HL-60/S4 treated with retinoic acid at 250 ng/mL for 4 days and 3 days (cell line): ENCODE data around the gene CPNE8.

Source experiments
- in situ Hi-C: fragments of 300-500 bp; cut with MboI; formaldehyde crosslinking; loops from 2 replicates; pipeline ENCODE4 v1.7.0; 2022; ENCODE audit warnings: low sequenced_read_pairs

CPNE8 gene

DNA sequence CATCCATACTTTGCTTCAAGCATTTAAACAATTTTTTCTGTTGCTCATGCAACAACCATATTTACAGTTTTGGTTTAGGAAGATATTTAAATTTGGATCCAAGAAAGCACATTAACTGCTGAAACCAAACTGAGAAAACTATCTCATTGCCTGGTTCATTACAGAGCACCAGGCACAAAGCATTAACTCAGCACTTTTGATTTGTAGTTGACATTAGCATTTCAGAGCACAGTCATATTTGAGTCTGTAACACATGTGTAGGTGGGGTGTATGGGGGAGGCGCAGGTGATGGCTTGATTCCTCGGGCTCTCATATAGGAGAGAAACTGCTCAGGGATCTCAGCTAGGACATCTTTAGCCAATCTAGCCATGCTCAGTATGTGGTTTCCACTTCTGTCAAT lies 251.7 kb downstream of the CPNE8 start:
- in situ Hi-C loops, result no loop called here

DNA sequence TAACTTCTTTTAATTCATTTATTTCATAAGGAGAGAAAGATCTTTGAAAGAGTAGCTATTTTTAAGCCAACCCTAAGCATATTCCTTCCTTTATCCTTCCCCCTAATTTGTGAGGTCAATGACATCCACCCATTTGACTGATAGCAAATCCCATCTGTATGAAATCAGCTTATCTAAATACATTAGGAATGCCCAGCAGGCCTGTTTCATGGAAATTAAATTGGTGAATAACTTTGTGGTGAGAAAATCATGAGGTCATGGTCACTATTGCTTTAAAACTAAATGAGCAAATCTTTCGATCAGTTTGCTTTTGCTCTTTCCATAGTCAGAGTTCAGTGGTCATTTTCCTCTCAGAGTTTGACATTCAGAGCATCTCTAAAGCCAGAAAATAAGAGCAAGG lies 256.6 kb downstream of the CPNE8 start:
- in situ Hi-C loops, result no loop called here

DNA sequence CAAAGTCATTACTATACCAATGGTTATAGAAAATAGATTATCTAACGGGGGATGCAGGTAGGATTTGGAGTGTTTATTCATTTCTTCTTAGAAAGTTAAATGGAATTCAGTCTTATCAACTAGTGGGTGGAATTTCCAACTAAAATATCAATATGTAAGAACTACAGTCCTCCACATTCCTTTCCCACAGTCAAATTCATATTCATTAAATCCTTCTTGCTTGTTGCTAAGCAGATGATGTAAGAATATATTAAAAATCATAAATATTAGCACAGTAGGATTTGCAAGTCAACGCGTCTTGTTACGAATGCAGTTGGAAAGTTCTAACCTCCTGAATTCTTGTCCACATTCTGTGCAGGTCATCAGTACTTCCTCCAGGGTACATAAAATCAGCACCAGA lies 259.2 kb downstream of the CPNE8 start:
- in situ Hi-C loops, result no loop called here

DNA sequence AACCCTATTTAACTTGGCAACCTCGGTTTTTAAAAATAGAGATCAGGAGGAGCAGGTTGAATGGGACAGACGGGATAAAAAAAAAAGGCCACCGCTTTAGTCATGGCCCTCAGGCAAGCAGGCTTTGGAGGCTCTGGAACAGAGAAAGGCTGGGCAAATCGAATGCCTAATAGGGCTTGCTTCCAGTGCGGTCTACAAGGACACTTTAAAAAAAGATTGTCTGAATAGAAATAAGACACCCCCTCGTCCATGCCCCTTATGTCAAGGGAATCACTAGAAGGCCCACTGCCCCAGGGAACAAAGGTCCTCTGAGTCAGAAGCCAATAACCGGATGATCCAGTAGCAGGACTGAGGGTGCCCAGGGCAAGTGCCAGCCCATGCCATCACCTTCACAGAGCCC lies 265.8 kb downstream of the CPNE8 start:
- in situ Hi-C loops, result no loop called here

DNA sequence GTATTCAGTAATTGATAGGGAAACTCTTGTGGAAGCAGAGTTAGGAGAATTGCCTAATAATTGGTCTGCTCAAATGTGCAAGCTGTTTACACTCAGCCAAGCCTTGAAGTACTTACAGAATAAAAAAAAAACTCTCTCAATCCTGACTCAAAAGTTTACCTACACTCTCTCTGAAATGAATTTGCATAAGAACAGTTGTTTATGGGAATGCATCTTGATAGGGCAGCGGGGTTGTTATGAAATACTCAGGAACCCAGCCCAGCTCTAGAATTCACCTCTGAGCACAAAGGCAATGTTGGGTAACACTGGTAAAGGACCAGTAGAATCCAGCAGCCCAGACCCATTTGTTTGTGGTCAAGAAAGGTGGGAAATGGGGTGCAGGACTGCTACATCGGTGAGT lies 267.0 kb downstream of the CPNE8 start:
- in situ Hi-C loops, result no loop called here

DNA sequence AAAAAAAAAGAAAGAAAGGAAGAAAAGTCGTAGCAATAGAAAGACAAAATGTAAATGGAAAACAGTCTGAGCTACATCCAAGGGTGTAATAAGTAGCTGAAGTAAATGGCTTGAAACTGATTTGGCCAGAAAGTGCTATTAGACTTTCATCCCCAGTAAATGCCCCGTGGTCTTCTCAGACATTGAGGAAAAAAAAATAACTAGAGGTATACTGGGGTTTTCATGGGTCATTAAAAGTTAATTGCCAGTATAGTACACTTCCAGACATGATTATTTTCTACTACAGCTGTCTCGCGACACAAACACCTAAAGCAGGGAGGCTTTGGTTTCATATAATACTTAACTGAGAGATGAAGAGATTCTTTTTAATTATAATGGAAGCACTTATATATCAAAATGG lies 271.9 kb downstream of the CPNE8 start:
- in situ Hi-C loops, result no loop called here

DNA sequence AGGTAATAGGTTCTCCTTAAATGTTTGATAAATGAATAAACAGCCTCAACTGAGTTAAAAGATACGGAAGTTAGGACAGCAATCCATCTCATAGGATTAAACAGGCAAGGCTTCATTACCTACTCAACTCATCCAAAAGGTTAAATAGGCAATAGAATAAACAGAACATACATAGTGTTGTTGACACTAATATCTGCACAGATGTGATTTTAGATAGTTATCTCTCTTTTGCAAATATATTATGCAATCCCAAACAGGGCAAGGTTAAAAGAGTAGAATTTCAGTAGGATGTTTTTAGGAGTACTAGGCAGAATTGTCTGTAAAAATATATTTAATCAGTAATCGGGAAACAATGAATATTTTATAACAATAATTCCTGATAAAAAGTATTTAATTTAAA lies 276.3 kb downstream of the CPNE8 start:
- in situ Hi-C loops, result no loop called here

DNA sequence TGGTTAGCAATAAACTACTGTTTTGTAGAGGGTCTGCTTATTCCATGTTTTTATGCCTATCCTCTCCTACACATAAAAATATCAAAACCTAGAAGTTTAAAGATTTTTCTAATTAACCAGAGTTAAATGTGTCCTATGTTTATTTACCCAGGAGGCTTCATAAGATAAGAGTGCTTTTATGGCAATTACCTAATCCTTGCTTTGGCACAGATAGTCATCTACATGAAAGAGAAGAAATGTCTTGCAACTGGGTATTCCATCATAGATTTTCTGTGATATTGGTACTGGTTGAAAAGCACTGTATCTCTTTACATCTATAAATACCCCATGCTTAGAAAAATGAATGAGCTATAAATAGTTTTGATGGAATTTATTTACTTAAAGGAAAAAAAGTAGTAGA lies 277.1 kb downstream of the CPNE8 start:
- in situ Hi-C loops, result no loop called here

DNA sequence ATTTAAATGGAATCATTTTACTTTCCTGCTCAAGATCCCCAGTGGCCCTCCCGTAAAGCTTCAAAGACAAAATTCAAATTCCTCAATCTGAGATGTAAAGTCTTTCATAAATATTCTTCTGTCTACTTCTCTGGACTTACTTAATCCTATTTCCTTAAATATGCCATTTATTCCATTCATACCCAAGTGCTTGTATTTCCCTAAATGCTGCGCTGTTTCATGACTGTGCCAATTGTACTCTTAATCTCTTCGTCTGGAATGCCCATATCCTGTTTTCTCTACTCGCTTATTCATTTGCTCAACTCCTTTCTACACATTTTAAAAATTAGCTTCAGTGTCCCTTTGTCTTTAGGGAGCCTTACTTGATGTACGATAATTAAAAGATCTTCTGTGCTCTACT lies 280.1 kb downstream of the CPNE8 start:
- in situ Hi-C loops, result no loop called here

DNA sequence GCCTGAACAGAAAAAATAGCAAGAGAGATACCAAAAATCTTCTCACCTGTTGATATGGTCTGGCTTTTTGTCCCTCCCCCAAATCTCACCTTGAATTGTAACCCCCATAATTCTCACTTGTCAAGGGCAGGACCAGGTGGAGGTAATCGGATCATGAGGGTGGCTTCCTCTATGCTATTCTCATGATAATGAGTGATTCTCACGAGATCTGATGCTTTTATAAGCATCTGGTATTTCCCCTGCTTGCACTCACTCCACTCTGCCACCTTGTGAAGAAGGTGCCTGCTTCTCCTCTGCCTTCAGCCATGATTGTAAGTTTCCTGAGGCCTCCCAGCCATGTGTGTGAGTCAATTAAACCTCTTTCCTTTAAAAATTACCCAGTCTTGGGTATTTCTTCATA lies 291.2 kb downstream of the CPNE8 start:
- in situ Hi-C loops, result no loop called here

DNA sequence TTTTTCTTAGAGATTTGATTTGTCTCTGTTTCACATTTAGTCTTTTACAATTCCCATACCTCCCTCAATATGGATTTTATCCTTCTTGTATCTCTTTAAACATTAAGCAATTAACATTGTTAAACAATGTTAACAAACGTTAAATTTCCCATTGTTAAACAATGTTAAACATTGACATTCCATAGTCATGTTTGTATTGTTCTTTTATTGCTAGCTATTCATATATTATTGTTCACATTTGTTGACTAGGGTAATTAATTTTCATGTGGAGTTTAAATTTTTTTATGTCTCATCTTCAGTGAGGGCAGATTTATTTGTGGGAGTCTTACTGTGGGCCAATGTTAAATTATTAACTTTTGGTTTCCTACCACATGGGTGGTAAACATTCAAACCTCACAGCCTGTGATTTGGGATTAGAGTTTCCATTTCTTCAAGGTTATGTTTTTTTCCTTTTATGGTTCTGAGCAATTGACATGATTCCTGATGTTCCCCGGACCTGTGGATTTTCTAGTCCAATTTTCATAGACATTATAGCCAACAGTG lies 294.5 kb downstream of the CPNE8 start:
- in situ Hi-C loops, result no loop called here

DNA sequence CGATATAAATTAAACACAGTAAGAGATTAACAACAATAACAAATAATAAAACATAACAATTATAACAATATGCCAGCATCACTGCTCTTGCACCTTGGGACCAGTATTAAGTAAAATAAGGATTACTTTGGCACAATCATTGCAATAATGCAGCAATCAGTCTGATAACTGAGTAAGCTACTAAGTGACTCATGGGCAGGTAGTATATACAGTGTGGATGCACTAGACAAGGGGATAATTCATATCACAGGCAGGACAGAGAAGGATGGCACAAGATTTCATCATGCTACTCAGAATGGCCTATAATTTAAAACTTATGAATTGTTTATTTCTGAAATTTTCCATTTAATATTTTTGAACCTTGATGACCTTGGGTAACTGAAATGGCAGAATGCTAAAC lies 298.1 kb downstream of the CPNE8 start:
- in situ Hi-C loops, result no loop called here
